Hepatocyte (in vitro differentiated cells): ENCODE results near the gene EIF3A.

Experiments
- CTCF ChIP-seq: fragments of 200-600 bp; sonication (generic); IDR thresholded peaks from 2 replicates; pipeline ENCODE4 v1.5.1; 2016; ENCODE audit warnings: antibody characterized with exemption, mild to moderate bottlenecking; ENCODE audit not compliant: poor library complexity
- EZH2 ChIP-seq: fragments of 200-600 bp; sonication (generic); IDR thresholded peaks from 2 replicates; pipeline ENCODE4 v1.6.1; 2016; ENCODE audit warnings: antibody characterized with exemption, mild to moderate bottlenecking, borderline replicate concordance
- EZH2phosphoT487 ChIP-seq: fragments of 200-600 bp; sonication (generic); IDR thresholded peaks from one replicate; pipeline ENCODE4 v1.6.1; 2018; ENCODE audit warnings: antibody characterized with exemption, mild to moderate bottlenecking, low read depth, moderate library complexity; ENCODE audit not compliant: unreplicated experiment, severe bottlenecking

- TF ChIP-seq CTCF (no peak), EZH2 (no peak), EZH2phosphoT487 (no peak)
Observed at GRCh38 chr10:119104654-119105015, 24.0 kb upstream of the EIF3A start.
